ENCODE results near the gene CALHM4.
"Not testable (repeated sequence)": the region's sequence is repeated elsewhere in the genome, so short reads cannot be mapped to it uniquely, and the experiment has no call there.

The CALHM4 gene

GRCh38 chr6:116579143-116579542, 25.6 kb downstream of the CALHM4 start:
- no peak for DNase-seq

DNA sequence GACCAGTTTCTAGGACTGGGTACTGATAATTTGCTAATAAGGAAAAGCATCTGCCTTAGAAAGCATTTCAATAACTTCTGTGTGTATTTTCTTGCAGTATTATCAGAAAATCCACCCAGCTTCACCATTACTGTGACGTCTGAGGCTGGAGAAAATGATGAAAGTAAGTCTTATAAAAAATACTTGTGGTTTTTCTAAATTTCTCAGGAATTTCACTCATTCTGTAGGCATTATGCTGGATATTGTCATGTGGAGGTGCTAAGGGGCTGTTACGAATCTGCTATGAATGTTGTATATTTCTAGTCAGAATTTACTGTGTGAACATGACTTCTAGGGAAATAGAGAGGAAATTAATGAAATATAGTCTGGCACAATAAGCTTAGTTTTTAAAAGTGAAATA, 26.6 kb downstream of the CALHM4 start:
- DNase-seq, result no peak

DNA sequence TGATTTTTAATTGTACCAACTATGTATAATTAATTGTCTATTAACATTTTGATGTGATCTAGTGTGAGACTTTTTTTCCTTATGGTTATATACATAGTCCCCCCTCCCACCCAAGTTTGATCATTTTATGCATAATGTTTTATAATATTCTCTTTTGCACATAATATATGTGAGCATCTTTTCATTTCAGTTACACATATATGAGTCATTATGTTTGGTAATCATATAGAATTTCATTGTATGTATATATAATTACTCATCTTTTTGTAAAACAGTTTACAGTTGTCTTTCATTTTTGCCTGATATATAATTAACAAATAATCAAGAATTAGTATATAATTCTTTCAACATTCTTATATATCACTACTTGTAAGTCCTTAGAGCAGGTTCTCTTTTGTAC, 32.7 kb downstream of the CALHM4 start:
- no peak for DNase-seq

DNA sequence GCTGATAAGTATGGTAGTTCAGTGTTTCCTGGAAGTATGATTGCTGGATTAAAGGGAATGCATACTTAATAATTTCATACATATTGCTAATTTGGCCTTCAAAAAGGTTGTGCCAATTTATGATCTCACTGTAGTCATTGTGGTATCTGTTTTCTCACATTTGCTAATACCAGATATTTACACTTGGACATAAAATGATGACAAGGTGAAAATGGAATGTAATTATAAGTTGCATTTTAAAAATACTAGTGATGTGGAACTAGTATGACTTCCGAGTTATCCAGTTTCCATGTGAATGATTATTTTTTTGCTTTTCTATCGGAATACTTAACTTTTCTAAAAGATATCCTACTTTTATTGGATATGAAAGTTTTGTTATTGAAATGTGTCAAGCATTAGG, 33.2 kb downstream of the CALHM4 start:
- DNase-seq, result no peak

DNA sequence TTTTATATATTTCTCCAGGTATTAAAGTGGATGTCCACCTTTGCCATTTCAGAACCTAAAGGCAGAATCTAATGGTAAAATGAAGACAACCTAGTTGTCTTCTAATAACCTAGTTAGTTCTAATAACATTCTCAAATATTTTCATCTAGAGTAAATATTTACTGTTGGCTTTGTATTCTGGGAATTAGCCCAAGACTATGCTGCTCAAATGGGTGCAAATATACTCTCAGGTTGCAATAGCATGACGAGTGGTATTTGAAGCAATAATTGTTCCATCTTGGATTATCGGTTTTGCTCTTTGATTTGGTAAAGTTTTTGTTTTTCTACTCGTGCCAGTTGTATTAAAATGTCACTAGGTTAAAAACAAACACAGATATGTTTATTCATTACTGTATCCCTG, 41.7 kb downstream of the CALHM4 start:
- no peak for DNase-seq

- no peak for DNase-seq
Observed at GRCh38 chr6:116596815-116597214, 43.3 kb downstream of the CALHM4 start.

GRCh38 chr6:116603916-116604315, 50.4 kb downstream of the CALHM4 start:
- DNase-seq, result not testable (repeated sequence)

GRCh38 chr6:116604868-116605267, 51.3 kb downstream of the CALHM4 start:
- not testable (repeated sequence) for DNase-seq

- no peak for DNase-seq
Observed at GRCh38 chr6:116605935-116606334, 52.4 kb downstream of the CALHM4 start.

All from CD4-positive, alpha-beta T cell treated with Interleukin-17A for 1 hour (primary cell).